ENCODE measurements around the gene PARVB. TPM values are rescaled to one million over a fixed set of nuclear protein-coding genes. Genes with fewer than 3 reads are reported as not detected.

PARVB gene
- total and polyA plus RNA-seq, 2 of the 8 experiments (the other 6 are each of a cell fraction or from before 2014, with no cell fraction given) = 14.5 to 18.6 TPM

DNA sequence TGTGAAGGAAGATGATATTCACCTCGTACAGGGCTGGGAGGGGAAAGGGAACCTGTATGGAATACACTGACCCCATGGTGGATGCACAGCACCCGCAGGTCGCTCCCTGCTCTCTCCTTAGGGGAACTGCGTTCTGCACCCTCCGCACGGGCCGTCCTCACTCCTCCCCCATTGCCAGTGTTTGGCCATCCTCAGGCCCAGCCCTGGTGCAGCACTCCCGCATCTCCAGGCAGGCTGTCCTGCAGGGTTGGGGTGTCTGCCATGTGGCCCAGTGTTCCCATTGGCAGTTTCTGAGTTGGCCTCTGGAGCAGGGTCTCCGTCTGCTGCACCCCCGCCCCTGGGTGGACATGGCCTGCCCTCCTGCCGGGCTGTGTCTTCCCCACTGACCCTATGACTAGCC, 137.6 kb downstream of the PARVB start:
- 94% methylated on average over 11 of the region's 11 CpGs; no CpG with 5 or more reads in 1 of the 2 experiments for WGBS, 2 experiments (ENCODE audit: extremely low coverage in 1 of 2, insufficient coverage in 1 of 2, insufficient read length in 1 of 2, insufficient replicate concordance in 2 of 2, low coverage in 1 of 2, low lambda C conversion rate in 2 of 2, missing lambda C conversion rate in 1 of 2)
- Histone ChIP-seq H3K4me1 (replicated peaks in 1 of 4; ENCODE audit: control insufficient read depth in 3 of 4, insufficient read depth in 4 of 4, low read length in 3 of 4) (peaks cover 5 to 22% (median 12%) of the 10 kb centered on the region in 4 experiments; a peak in 6 of 7 replicates), H2BK15ac (ENCODE audit: low read length) (no peak overlapping the region), H2AK5ac (ENCODE audit: low read depth, low read length) (no peak overlapping the region), H3K56ac (replicated peaks; ENCODE audit: insufficient read length, low read depth, low read length) (no peak overlapping the region), H2BK5ac (ENCODE audit: low read depth, low read length) (no peak overlapping the region), H3K79me2 (ENCODE audit: control insufficient read depth in 1 of 2, insufficient read depth in 2 of 2, low read length in 2 of 2) (no peaks in the 10 kb centered on the region), H3K14ac (ENCODE audit: insufficient read length) (no peak overlapping the region), H4K91ac (replicated peaks; ENCODE audit: insufficient read length, low read length) (peak overlapping the region; percentile 80), H3K23ac (ENCODE audit: insufficient read length) (no peak overlapping the region), H4K5ac (ENCODE audit: insufficient read length, low read depth, low read length) (no peak overlapping the region), H4K20me1 (replicated peaks in 1 of 2; ENCODE audit: control insufficient read depth in 1 of 2, insufficient read depth in 2 of 2, low read length in 2 of 2) (no peaks in the 10 kb centered on the region), H4K8ac (ENCODE audit: extremely low read depth, insufficient read depth, low read length) (peak overlapping the region; percentile 70; the same call in 1 of the 2 replicates), H3K36me3 (ENCODE audit: control insufficient read depth in 2 of 4, insufficient read depth in 4 of 4, low read length in 3 of 4) (no peaks in the 10 kb centered on the region; a peak in 1 of 8 replicates), H3K9ac (replicated peaks in 1 of 4; ENCODE audit: extremely low read depth in 1 of 4, low read depth in 3 of 4, low read length in 3 of 4) (no peak overlapping the region), H2AFZ (ENCODE audit: low read length) (no peak overlapping the region), H3K4me3 (ENCODE audit: extremely low read depth in 1 of 4, insufficient read depth in 2 of 4, low read depth in 3 of 4, low read length in 4 of 4) (no peak overlapping the region), H2BK20ac (ENCODE audit: low read length) (no peak overlapping the region), H3K4ac (replicated peaks; ENCODE audit: insufficient read length, low read depth, low read length) (no peak overlapping the region), H3K23me2 (ENCODE audit: low read depth, low read length) (no peaks in the 10 kb centered on the region), H3K27me3 (replicated peaks in 1 of 4; ENCODE audit: control insufficient read depth in 3 of 4, extremely low read depth in 1 of 4, insufficient read depth in 3 of 4, low read length in 3 of 4) (no peaks in the 10 kb centered on the region), H3K18ac (ENCODE audit: extremely low read depth, low read length) (no peak overlapping the region), H3K9me3 (ENCODE audit: insufficient read depth in 2 of 2, low read depth in 1 of 2, low read length in 1 of 2) (no peaks in the 10 kb centered on the region), H2BK120ac (replicated peaks; ENCODE audit: low read depth, low read length) (no peak overlapping the region), H3K4me2 (ENCODE audit: insufficient read depth in 1 of 2, low read depth in 2 of 2, low read length in 2 of 2) (no peak overlapping the region), H3K27ac (ENCODE audit: low read depth, low read length) (no peak overlapping the region), H3K79me1 (ENCODE audit: low read depth, low read length) (no peaks in the 10 kb centered on the region), H2BK12ac (ENCODE audit: low read depth, low read length) (peak overlapping the region; percentile 88; the same call in 1 of the 2 replicates)
- FAIRE-seq = no peak
- ChIA-PET POLR2A (ENCODE audit: partially characterized antibody) (interaction anchor here (0.5 kb wide), 1 partner anchor 49 kb away, joined by 4 read pairs; no protein-coding TSS in a partner anchor), CTCF (ENCODE audit: partially characterized antibody) (interaction anchor here (0.9 kb wide), 1 partner anchor 94 kb away, joined by 3 read pairs; no protein-coding TSS in a partner anchor)
- no peak for DNase-seq (ENCODE audit: low read depth in 1 of 2, low spot score in 2 of 2)
- TF ChIP-seq EP300 (IDR thresholded peaks at IDR 0.05; ENCODE audit: borderline replicate concordance in 1 of 2, low read depth in 2 of 2, low read length in 2 of 2) (no peak), ZNF274 (IDR thresholded peaks at IDR 0.05; ENCODE audit: borderline replicate concordance, extremely low read depth, low read length) (no peak), YY1 (IDR thresholded peaks at IDR 0.05; ENCODE audit: low read depth, low read length) (no peak), TAF7 (optimal IDR thresholded peaks at IDR 0.05; ENCODE audit: borderline replicate concordance, low read depth, low read length) (no peak), SIN3A (conservative IDR thresholded peaks at IDR 0.05 in 1 of 2, IDR thresholded peaks at IDR 0.05 in 1 of 2; ENCODE audit: low read depth in 1 of 2, low read length in 2 of 2) (no peak), TEAD4 (IDR thresholded peaks at IDR 0.05; ENCODE audit: low read depth, low read length) (no peak), CEBPB (IDR thresholded peaks at IDR 0.05; ENCODE audit: low read depth, low read length) (no peak), RFX5 (IDR thresholded peaks at IDR 0.05; ENCODE audit: borderline replicate concordance, low read depth, low read length) (no peak)
- TF ChIP-seq, protein P1, sequence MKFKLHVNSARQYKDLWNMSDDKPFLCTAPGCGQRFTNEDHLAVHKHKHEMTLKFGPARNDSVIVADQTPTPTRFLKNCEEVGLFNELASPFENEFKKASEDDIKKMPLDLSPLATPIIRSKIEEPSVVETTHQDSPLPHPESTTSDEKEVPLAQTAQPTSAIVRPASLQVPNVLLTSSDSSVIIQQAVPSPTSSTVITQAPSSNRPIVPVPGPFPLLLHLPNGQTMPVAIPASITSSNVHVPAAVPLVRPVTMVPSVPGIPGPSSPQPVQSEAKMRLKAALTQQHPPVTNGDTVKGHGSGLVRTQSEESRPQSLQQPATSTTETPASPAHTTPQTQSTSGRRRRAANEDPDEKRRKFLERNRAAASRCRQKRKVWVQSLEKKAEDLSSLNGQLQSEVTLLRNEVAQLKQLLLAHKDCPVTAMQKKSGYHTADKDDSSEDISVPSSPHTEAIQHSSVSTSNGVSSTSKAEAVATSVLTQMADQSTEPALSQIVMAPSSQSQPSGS (IDR thresholded peaks at IDR 0.05; ENCODE audit: low read length) = no peak
